GM21529 (cell line): Measurements from ENCODE around the gene HPGDS.
"Not testable (repeated sequence)": the region's sequence is repeated elsewhere in the genome, so short reads cannot be mapped to it uniquely, and the experiment has no call there.

Experiments used
- ATAC-seq: cut with Tn5 transposase; IDR thresholded peaks from one replicate; pipeline ENCODE4 v1.9.1; 2021; ENCODE audit not compliant: unreplicated experiment

HPGDS gene

GRCh38 chr4:94358101-94358500 lies 15.5 kb upstream of the HPGDS start:
- ATAC-seq, result no peak

GRCh38 chr4:94357624-94358023 lies 15.0 kb upstream of the HPGDS start:
- no peak for ATAC-seq

GRCh38 chr4:94356444-94356843 lies 13.8 kb upstream of the HPGDS start:
- no peak for ATAC-seq

- no peak for ATAC-seq
Measured at GRCh38 chr4:94354474-94354896, 11.8 kb upstream of the HPGDS start.

GRCh38 chr4:94352996-94353395 lies 10.4 kb upstream of the HPGDS start:
- no peak for ATAC-seq

- ATAC-seq, result no peak
Measured at GRCh38 chr4:94352163-94352562, 9.5 kb upstream of the HPGDS start.

GRCh38 chr4:94351319-94351718 lies 8.7 kb upstream of the HPGDS start:
- ATAC-seq, result no peak

GRCh38 chr4:94350095-94350494 lies 7.5 kb upstream of the HPGDS start:
- no peak for ATAC-seq

GRCh38 chr4:94349193-94349592 lies 6.6 kb upstream of the HPGDS start:
- no peak for ATAC-seq

GRCh38 chr4:94348666-94349065 lies 6.0 kb upstream of the HPGDS start:
- no peak for ATAC-seq

GRCh38 chr4:94346541-94346940 lies 3.9 kb upstream of the HPGDS start:
- no peak for ATAC-seq

- ATAC-seq, result no peak
Measured at GRCh38 chr4:94345969-94346368, 3.3 kb upstream of the HPGDS start.

- ATAC-seq, result no peak
Measured at GRCh38 chr4:94345266-94345665, 2.6 kb upstream of the HPGDS start.

GRCh38 chr4:94344457-94344856 lies 1.8 kb upstream of the HPGDS start:
- no peak for ATAC-seq

GRCh38 chr4:94341481-94342370 lies 910 bp downstream of the HPGDS start:
- ATAC-seq, result no peak

GRCh38 chr4:94339779-94340178 lies 2.9 kb downstream of the HPGDS start:
- no peak for ATAC-seq

- peak; percentile 82 for ATAC-seq
Measured at GRCh38 chr4:94338681-94339351, 3.8 kb downstream of the HPGDS start.

GRCh38 chr4:94336791-94337190 lies 5.8 kb downstream of the HPGDS start:
- ATAC-seq, result not testable (repeated sequence)

- ATAC-seq, result no peak
Measured at GRCh38 chr4:94336303-94336702, 6.3 kb downstream of the HPGDS start.

- ATAC-seq, result no peak
Measured at GRCh38 chr4:94334962-94335361, 7.7 kb downstream of the HPGDS start.

GRCh38 chr4:94334476-94334875 lies 8.2 kb downstream of the HPGDS start:
- ATAC-seq, result no peak

- ATAC-seq, result no peak
Measured at GRCh38 chr4:94333866-94334265, 8.8 kb downstream of the HPGDS start.
